Activated naive CD8-positive, alpha-beta T cell treated with anti-CD3 and anti-CD28 coated beads, Interleukin-2, amount 10 ng/mL, durations not matched to agents 7 days and 5 days (primary cell): ENCODE data around the gene KCNA3. TPM values are rescaled to one million over a fixed set of nuclear protein-coding genes. Genes with fewer than 3 reads are reported as not detected.

ENCODE experiments used
- ATAC-seq: fragments of 150-1000 bp; cut with Tn5 transposase; one replicate; pipeline ENCODE4 v1.10.0; 2021; ENCODE audit warnings: low read depth, moderate library complexity
- POLR2A ChIA-PET: fragments of 350-600 bp; sonication (Branson Sonifier 250); formaldehyde crosslinking; loops from one replicate; lab custom pipeline; 2021; ENCODE audit warnings: antibody characterized with exemption; lab: Charles Lee
- DNase-seq: peaks from one replicate; pipeline ENCODE4 v3.0.0; 2021
- H3K27ac Mint-ChIP-seq: one replicate; pipeline ENCODE4 v1.8.0; 2022; ENCODE audit warnings: mild to moderate bottlenecking, mixed read lengths
- H3K27me3 Mint-ChIP-seq: one replicate; pipeline ENCODE4 v1.8.0; 2022; ENCODE audit warnings: mild to moderate bottlenecking, moderate library complexity, mixed read lengths
- H3K36me3 Mint-ChIP-seq: one replicate; pipeline ENCODE4 v1.8.0; 2021; ENCODE audit warnings: mild to moderate bottlenecking, mixed read lengths
- H3K4me1 Mint-ChIP-seq: one replicate; pipeline ENCODE4 v1.8.0; 2021; ENCODE audit warnings: mixed read lengths
- H3K4me3 Mint-ChIP-seq: one replicate; pipeline ENCODE4 v1.8.0; 2022; ENCODE audit warnings: mild to moderate bottlenecking, moderate library complexity, mixed read lengths
- H3K9me3 Mint-ChIP-seq: one replicate; pipeline ENCODE4 v1.8.0; 2021; ENCODE audit warnings: mixed read lengths
- total RNA-seq, 2 experiments: library from RNA; stranded (reverse); gene quantifications; one replicate each; pipeline ENCODE4 v1.2.3, GENCODE V29; 2021

Gene KCNA3
- total RNA-seq, 2 experiments from 2014 or later, result 68.4 to 74.0 TPM

GRCh38 chr1:110645821-110646735, 28.7 kb downstream of the KCNA3 start:
- H3K9me3 Mint-ChIP-seq, result peaks cover 3% of the 10 kb centered on the region
- DNase-seq (no peak), ATAC-seq (no peak)
- H3K36me3 Mint-ChIP-seq, result peaks cover 13% of the 10 kb centered on the region
- POLR2A ChIA-PET, result interaction anchor here (1.0 to 6.5 kb wide), 6 partner anchors 10 to 308 kb away, joined by 3 to 76 read pairs (median 13); partner anchors contain the start of gene KCNA3
- peak overlapping the region; percentile 6 for H3K4me3 Mint-ChIP-seq
- peaks cover 38% of the 10 kb centered on the region for H3K4me1 Mint-ChIP-seq
- H3K27me3 Mint-ChIP-seq, result no peaks in the 10 kb centered on the region
- peak overlapping the region; percentile 43 for H3K27ac Mint-ChIP-seq

- no peak for DNase-seq
- H3K4me3 Mint-ChIP-seq, result no peak overlapping the region
- no peak for ATAC-seq
- POLR2A ChIA-PET, result interaction anchor here (1.3 to 6.5 kb wide), 3 partner anchors 9 to 28 kb away, joined by 4 to 76 read pairs (median 70); partner anchors contain the start of gene KCNA3
- H3K27me3 Mint-ChIP-seq, result no peaks in the 10 kb centered on the region
- H3K27ac Mint-ChIP-seq, result no peak overlapping the region
- H3K4me1 Mint-ChIP-seq, result peaks cover 39% of the 10 kb centered on the region
- H3K9me3 Mint-ChIP-seq, result peaks cover 6% of the 10 kb centered on the region
- H3K36me3 Mint-ChIP-seq, result peaks cover 14% of the 10 kb centered on the region
Observed at GRCh38 chr1:110645211-110645610, 29.5 kb downstream of the KCNA3 start.

- no peaks in the 10 kb centered on the region for H3K27me3 Mint-ChIP-seq
- ATAC-seq (no peak), DNase-seq (no peak)
- peaks cover 8% of the 10 kb centered on the region for H3K9me3 Mint-ChIP-seq
- H3K36me3 Mint-ChIP-seq, result peaks cover 22% of the 10 kb centered on the region
- H3K4me3 Mint-ChIP-seq, result no peak overlapping the region
- H3K4me1 Mint-ChIP-seq, result peaks cover 49% of the 10 kb centered on the region
- H3K27ac Mint-ChIP-seq, result no peak overlapping the region
- POLR2A ChIA-PET, result interaction anchor here (6.5 kb wide), 2 partner anchors 8 to 29 kb away, joined by 70 to 76 read pairs; partner anchors contain the start of gene KCNA3
Observed at GRCh38 chr1:110643879-110644472, 30.8 kb downstream of the KCNA3 start.

- H3K4me3 Mint-ChIP-seq, result no peak overlapping the region
- H3K9me3 Mint-ChIP-seq, result peaks cover 8% of the 10 kb centered on the region
- H3K4me1 Mint-ChIP-seq, result peaks cover 71% of the 10 kb centered on the region
- no peak for ATAC-seq
- POLR2A ChIA-PET, result interaction anchor here (1.2 kb wide), 2 partner anchors 8 to 236 kb away, joined by 3 read pairs; no protein-coding TSS in a partner anchor
- no peak for DNase-seq
- no peaks in the 10 kb centered on the region for H3K27me3 Mint-ChIP-seq
- peaks cover 20% of the 10 kb centered on the region for H3K36me3 Mint-ChIP-seq
- peak overlapping the region; percentile 54 for H3K27ac Mint-ChIP-seq
Observed at GRCh38 chr1:110639724-110640386, 34.9 kb downstream of the KCNA3 start.

GRCh38 chr1:110638556-110638955, 36.2 kb downstream of the KCNA3 start:
- Mint-ChIP-seq H3K27ac (peak overlapping the region; percentile 73), H3K4me3 (no peak overlapping the region)
- POLR2A ChIA-PET, result interaction anchor here (0.7 to 5.7 kb wide), 3 partner anchors 8 to 111 kb away, joined by 3 to 76 read pairs (median 68); partner anchors contain the start of gene KCNA3

GRCh38 chr1:110638058-110638457, 36.7 kb downstream of the KCNA3 start:
- Mint-ChIP-seq H3K4me1 (peaks cover 79% of the 10 kb centered on the region), H3K27me3 (no peaks in the 10 kb centered on the region), H3K27ac (peak overlapping the region; percentile 73), H3K9me3 (peaks cover 8% of the 10 kb centered on the region), H3K4me3 (peak overlapping the region; percentile 4), H3K36me3 (peaks cover 19% of the 10 kb centered on the region)
- POLR2A ChIA-PET, result interaction anchor here (0.7 to 5.7 kb wide), 5 partner anchors 9 to 237 kb away, joined by 3 to 76 read pairs (median 4); partner anchors contain the start of gene KCNA3
- no peak for DNase-seq
- ATAC-seq, result no peak

More at GRCh38 chr1:110638556-110638955, 36.2 kb downstream of the KCNA3 start:
- no peak for DNase-seq
- Mint-ChIP-seq H3K27me3 (no peaks in the 10 kb centered on the region), H3K9me3 (peaks cover 8% of the 10 kb centered on the region), H3K4me1 (peaks cover 76% of the 10 kb centered on the region), H3K36me3 (peaks cover 20% of the 10 kb centered on the region)
- no peak for ATAC-seq

GRCh38 chr1:110637475-110637874, 37.3 kb downstream of the KCNA3 start:
- H3K9me3 Mint-ChIP-seq, result peaks cover 8% of the 10 kb centered on the region
- peaks cover 17% of the 10 kb centered on the region for H3K36me3 Mint-ChIP-seq
- DNase-seq (no peak), ATAC-seq (no peak)
- peaks cover 75% of the 10 kb centered on the region for H3K4me1 Mint-ChIP-seq
- H3K27ac Mint-ChIP-seq, result peak overlapping the region; percentile 73
- no peak overlapping the region for H3K4me3 Mint-ChIP-seq
- H3K27me3 Mint-ChIP-seq, result no peaks in the 10 kb centered on the region
- POLR2A ChIA-PET, result interaction anchor here (1.1 to 5.7 kb wide), 5 partner anchors 10 to 238 kb away, joined by 3 to 76 read pairs (median 4); partner anchors contain the start of gene KCNA3

GRCh38 chr1:110636149-110636935, 38.4 kb downstream of the KCNA3 start:
- H3K9me3 Mint-ChIP-seq, result peaks cover 5% of the 10 kb centered on the region
- POLR2A ChIA-PET, result interaction anchor here (1.1 to 5.7 kb wide), 5 partner anchors 11 to 239 kb away, joined by 3 to 76 read pairs (median 4); partner anchors contain the start of gene KCNA3
- peaks cover 13% of the 10 kb centered on the region for H3K36me3 Mint-ChIP-seq
- DNase-seq, result no peak
- peak overlapping the region; percentile 91 for H3K27ac Mint-ChIP-seq
- H3K27me3 Mint-ChIP-seq, result no peaks in the 10 kb centered on the region
- peak overlapping the region; percentile 65 for H3K4me3 Mint-ChIP-seq
- ATAC-seq, result no peak
- H3K4me1 Mint-ChIP-seq, result peaks cover 67% of the 10 kb centered on the region

GRCh38 chr1:110635434-110635833, 39.3 kb downstream of the KCNA3 start:
- Mint-ChIP-seq H3K4me1 (peaks cover 65% of the 10 kb centered on the region), H3K36me3 (peaks cover 11% of the 10 kb centered on the region), H3K4me3 (peak overlapping the region; percentile 65), H3K9me3 (peaks cover 4% of the 10 kb centered on the region), H3K27me3 (no peaks in the 10 kb centered on the region), H3K27ac (peak overlapping the region; percentile 91)
- ATAC-seq (no peak), DNase-seq (no peak)
- POLR2A ChIA-PET, result interaction anchor here (0.8 to 5.7 kb wide), 5 partner anchors 12 to 240 kb away, joined by 3 to 76 read pairs (median 6); partner anchors contain the start of gene KCNA3

GRCh38 chr1:110634455-110635311, 40.1 kb downstream of the KCNA3 start:
- Mint-ChIP-seq H3K9me3 (peaks cover 1% of the 10 kb centered on the region), H3K27ac (peak overlapping the region; percentile 91), H3K4me3 (peak overlapping the region; percentile 65), H3K27me3 (no peaks in the 10 kb centered on the region), H3K4me1 (peaks cover 61% of the 10 kb centered on the region), H3K36me3 (peaks cover 4% of the 10 kb centered on the region)
- POLR2A ChIA-PET, result interaction anchor here (0.7 to 5.7 kb wide), 9 partner anchors 12 to 1080 kb away, joined by 3 to 76 read pairs (median 5); partner anchors contain the start of gene KCNA3
- ATAC-seq, result peak; percentile 11
- DNase-seq, result peak; percentile 55

- no peaks in the 10 kb centered on the region for H3K27me3 Mint-ChIP-seq
- ATAC-seq, result no peak
- POLR2A ChIA-PET, result interaction anchor here (0.7 to 5.7 kb wide), 6 partner anchors 13 to 580 kb away, joined by 3 to 76 read pairs (median 8); partner anchors contain the start of gene KCNA3
Observed at GRCh38 chr1:110634086-110634454, 40.7 kb downstream of the KCNA3 start.

More at GRCh38 chr1:110634086-110634454, 40.7 kb downstream of the KCNA3 start:
- Mint-ChIP-seq H3K27ac (peak overlapping the region; percentile 91), H3K4me1 (peaks cover 59% of the 10 kb centered on the region), H3K36me3 (peaks cover 2% of the 10 kb centered on the region), H3K4me3 (peak overlapping the region; percentile 65), H3K9me3 (no peaks in the 10 kb centered on the region)
- DNase-seq, result no peak
